Measurements from ENCODE around the gene ITGA8.
A peak's percentile ranks its signal among the peaks of the same experiment; 100 is the strongest.
"Not testable (repeated sequence)": the region's sequence is repeated elsewhere in the genome, so short reads cannot be mapped to it uniquely, and the experiment has no call there.

Gene ITGA8

GRCh38 chr10:15719899-15720634 is at the start of gene ITGA8:
TSS of gene ITGA8 (minus strand) at chr10:15719922. CDS start at chr10:15719771, 151 bp downstream.
- DNase-seq (ENCODE audit: extremely low read depth in 1 of 2, low read depth in 1 of 2) = no peak

GRCh38 chr10:15764892-15765454 is 45.3 kb upstream of the ITGA8 start:
- no peak for DNase-seq (ENCODE audit: extremely low read depth in 1 of 2, low read depth in 1 of 2)

GRCh38 chr10:15763006-15763405 is 43.3 kb upstream of the ITGA8 start:
- no peak for DNase-seq (ENCODE audit: extremely low read depth in 1 of 2, low read depth in 1 of 2)

GRCh38 chr10:15762239-15762638 is 42.5 kb upstream of the ITGA8 start:
- DNase-seq (ENCODE audit: extremely low read depth in 1 of 2, low read depth in 1 of 2) = not testable (repeated sequence)

- DNase-seq (ENCODE audit: extremely low read depth in 1 of 2, low read depth in 1 of 2) = not testable (repeated sequence)
Observed at GRCh38 chr10:15761224-15761623, 41.5 kb upstream of the ITGA8 start.

GRCh38 chr10:15760681-15761080 is 41.0 kb upstream of the ITGA8 start:
- DNase-seq (ENCODE audit: extremely low read depth in 1 of 2, low read depth in 1 of 2) = no peak

- no peak for DNase-seq (ENCODE audit: extremely low read depth in 1 of 2, low read depth in 1 of 2)
Observed at GRCh38 chr10:15759265-15759664, 39.5 kb upstream of the ITGA8 start.

GRCh38 chr10:15758618-15759017 is 38.9 kb upstream of the ITGA8 start:
- no peak for DNase-seq (ENCODE audit: extremely low read depth in 1 of 2, low read depth in 1 of 2)

- no peak for DNase-seq (ENCODE audit: extremely low read depth in 1 of 2, low read depth in 1 of 2)
Observed at GRCh38 chr10:15754937-15755336, 35.2 kb upstream of the ITGA8 start.

GRCh38 chr10:15751046-15751445 is 31.3 kb upstream of the ITGA8 start:
- DNase-seq (ENCODE audit: extremely low read depth in 1 of 2, low read depth in 1 of 2) = no peak

GRCh38 chr10:15748126-15748525 is 28.4 kb upstream of the ITGA8 start:
- DNase-seq (ENCODE audit: extremely low read depth in 1 of 2, low read depth in 1 of 2) = no peak

GRCh38 chr10:15747632-15748031 is 27.9 kb upstream of the ITGA8 start:
- DNase-seq (ENCODE audit: extremely low read depth in 1 of 2, low read depth in 1 of 2) = no peak

GRCh38 chr10:15745751-15746150 is 26.0 kb upstream of the ITGA8 start:
- no peak for DNase-seq (ENCODE audit: extremely low read depth in 1 of 2, low read depth in 1 of 2)

- peak in 1 of 2 donors; percentile 29 for DNase-seq (ENCODE audit: extremely low read depth in 1 of 2, low read depth in 1 of 2)
Observed at GRCh38 chr10:15744217-15744865, 24.6 kb upstream of the ITGA8 start.

- no peak for DNase-seq (ENCODE audit: extremely low read depth in 1 of 2, low read depth in 1 of 2)
Observed at GRCh38 chr10:15743443-15743842, 23.7 kb upstream of the ITGA8 start.

- no peak for DNase-seq (ENCODE audit: extremely low read depth in 1 of 2, low read depth in 1 of 2)
Observed at GRCh38 chr10:15742836-15743235, 23.1 kb upstream of the ITGA8 start.

- no peak for DNase-seq (ENCODE audit: extremely low read depth in 1 of 2, low read depth in 1 of 2)
Observed at GRCh38 chr10:15742102-15742501, 22.4 kb upstream of the ITGA8 start.

GRCh38 chr10:15741581-15741980 is 21.9 kb upstream of the ITGA8 start:
- no peak for DNase-seq (ENCODE audit: extremely low read depth in 1 of 2, low read depth in 1 of 2)

- no peak for DNase-seq (ENCODE audit: extremely low read depth in 1 of 2, low read depth in 1 of 2)
Observed at GRCh38 chr10:15740261-15740660, 20.5 kb upstream of the ITGA8 start.

GRCh38 chr10:15739254-15739970 is 19.7 kb upstream of the ITGA8 start:
- no peak for DNase-seq (ENCODE audit: extremely low read depth in 1 of 2, low read depth in 1 of 2)

GRCh38 chr10:15738270-15738925 is 18.7 kb upstream of the ITGA8 start:
- no peak for DNase-seq (ENCODE audit: extremely low read depth in 1 of 2, low read depth in 1 of 2)
